ENCODE data around the gene PLCB4.

Gene PLCB4

DNA sequence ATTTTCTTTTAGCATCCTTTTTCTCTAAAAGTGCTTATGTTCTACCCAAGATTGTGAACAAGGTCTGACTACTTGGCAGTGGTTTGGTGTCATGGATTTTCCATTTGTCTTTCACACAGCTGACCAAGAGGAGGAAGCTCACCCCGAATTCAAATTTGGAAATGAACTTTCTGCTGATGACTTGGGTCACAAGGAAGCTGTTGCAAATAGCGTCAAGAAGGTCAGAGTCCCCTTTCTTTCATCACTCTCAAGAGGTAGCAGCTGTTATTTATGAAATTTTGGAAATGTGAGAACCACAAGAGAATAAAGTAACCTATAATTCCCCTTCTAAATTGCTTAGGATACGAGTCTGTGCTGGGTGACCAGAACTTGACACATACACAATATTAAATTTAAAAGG, 332.5 kb downstream of the PLCB4 start:
- TF ChIP-seq, protein P1, sequence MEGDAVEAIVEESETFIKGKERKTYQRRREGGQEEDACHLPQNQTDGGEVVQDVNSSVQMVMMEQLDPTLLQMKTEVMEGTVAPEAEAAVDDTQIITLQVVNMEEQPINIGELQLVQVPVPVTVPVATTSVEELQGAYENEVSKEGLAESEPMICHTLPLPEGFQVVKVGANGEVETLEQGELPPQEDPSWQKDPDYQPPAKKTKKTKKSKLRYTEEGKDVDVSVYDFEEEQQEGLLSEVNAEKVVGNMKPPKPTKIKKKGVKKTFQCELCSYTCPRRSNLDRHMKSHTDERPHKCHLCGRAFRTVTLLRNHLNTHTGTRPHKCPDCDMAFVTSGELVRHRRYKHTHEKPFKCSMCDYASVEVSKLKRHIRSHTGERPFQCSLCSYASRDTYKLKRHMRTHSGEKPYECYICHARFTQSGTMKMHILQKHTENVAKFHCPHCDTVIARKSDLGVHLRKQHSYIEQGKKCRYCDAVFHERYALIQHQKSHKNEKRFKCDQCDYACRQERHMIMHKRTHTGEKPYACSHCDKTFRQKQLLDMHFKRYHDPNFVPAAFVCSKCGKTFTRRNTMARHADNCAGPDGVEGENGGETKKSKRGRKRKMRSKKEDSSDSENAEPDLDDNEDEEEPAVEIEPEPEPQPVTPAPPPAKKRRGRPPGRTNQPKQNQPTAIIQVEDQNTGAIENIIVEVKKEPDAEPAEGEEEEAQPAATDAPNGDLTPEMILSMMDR (IDR thresholded peaks at IDR 0.05; ENCODE audit: low read depth, low read length, missing control alignments) = no peak
- no peak for DNase-seq (ENCODE audit: extremely low read depth, low read depth)
- H3K4me3 ChIP-seq (replicated peaks; ENCODE audit: low read depth, low read length) = no peak overlapping the region

DNA sequence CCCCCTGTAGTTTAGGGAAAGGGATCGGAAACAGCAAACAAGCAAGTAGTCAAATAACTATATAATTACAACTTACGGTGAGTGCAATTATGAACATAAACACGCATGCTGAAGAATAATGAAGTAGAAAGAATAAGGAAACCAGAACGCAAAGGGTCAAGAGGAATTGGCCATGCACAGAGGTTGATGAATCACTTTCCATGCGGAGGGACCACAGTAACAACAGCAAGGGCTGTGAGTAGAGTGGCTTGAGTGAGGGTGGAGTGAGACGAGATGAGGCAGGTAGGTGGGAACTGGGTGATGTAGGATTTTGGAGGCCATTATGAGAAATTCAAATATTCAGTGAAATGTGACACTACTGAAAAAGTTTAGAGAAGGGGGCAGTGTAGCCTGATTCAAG, 333.3 kb downstream of the PLCB4 start:
- TF ChIP-seq, protein P1 (IDR thresholded peaks at IDR 0.05; ENCODE audit: low read depth, low read length, missing control alignments) = no peak
- no peak overlapping the region for H3K4me3 ChIP-seq (replicated peaks; ENCODE audit: low read depth, low read length)
- no peak for DNase-seq (ENCODE audit: extremely low read depth, low read depth)

DNA sequence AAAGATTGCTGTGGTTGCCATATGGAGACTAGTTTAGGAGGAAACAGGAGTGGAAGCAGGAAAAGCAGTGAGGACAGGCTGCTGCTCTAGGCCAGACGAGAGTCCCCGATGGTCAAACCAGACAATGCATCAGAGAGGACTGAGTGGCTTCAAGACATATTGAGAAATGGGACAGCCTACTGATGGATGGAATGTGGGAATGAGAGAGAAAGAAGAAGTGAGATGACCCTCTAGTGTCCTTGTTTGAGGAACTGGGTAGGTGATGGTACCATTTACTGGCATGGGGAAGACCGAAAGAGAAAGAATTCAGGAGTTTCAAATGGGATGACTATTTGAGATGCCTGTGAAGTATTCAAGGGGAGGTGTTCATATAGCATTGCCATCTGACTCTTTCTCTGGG, 333.7 kb downstream of the PLCB4 start:
- TF ChIP-seq, protein P1 (IDR thresholded peaks at IDR 0.05; ENCODE audit: low read depth, low read length, missing control alignments) = no peak
- no peak overlapping the region for H3K4me3 ChIP-seq (replicated peaks; ENCODE audit: low read depth, low read length)
- no peak for DNase-seq (ENCODE audit: extremely low read depth, low read depth)

DNA sequence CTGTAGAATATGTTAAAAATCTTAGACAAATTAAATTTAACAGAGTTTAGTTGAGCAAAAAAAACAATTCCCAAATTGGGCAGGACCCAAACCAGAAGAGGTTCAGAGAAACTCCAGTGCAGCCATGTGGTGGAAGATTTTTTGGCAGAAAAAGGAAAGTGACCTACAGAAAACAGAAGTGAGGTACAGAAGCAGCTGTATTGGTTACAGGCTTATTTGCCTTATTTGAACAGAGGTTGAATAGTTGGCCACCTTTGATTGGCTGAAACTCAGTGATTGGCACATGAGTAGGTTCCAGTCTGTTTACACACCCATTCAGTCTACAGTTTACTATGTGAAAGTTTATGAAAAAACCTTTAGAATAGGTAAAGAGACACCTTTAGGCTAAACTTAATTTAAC, 334.6 kb downstream of the PLCB4 start:
- DNase-seq (ENCODE audit: extremely low read depth, low read depth) = no peak
- TF ChIP-seq, protein P1 (IDR thresholded peaks at IDR 0.05; ENCODE audit: low read depth, low read length, missing control alignments) = no peak
- no peak overlapping the region for H3K4me3 ChIP-seq (replicated peaks; ENCODE audit: low read depth, low read length)

DNA sequence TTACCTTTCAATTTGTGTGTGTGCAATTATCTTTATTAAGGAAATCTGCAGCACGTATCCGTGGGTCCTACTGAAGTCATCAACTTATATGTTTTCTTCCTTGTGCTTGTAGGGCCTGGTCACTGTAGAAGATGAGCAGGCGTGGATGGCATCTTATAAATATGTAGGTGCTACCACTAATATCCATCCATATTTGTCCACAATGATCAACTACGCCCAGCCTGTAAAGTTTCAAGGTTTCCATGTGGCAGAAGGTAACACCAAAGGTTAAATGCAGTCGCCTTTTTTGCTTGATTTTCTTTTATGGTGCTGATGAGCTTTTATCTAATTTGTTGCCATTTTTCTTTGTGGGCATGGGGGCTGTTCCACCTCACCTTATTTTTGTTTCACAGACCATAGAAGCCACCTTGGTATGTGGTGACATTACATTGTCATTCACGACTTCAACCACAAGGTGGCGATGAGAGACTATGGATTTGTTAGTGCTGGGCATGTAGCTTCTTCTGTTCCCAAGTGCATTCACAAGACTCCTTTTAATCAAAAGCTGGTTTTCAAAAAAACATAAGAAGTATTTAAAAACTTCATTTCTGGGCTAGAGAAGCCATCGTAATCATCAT, 339.0 kb downstream of the PLCB4 start:
- peak; percentile 69 for DNase-seq (ENCODE audit: extremely low read depth, low read depth)
- H3K4me3 ChIP-seq (replicated peaks; ENCODE audit: low read depth, low read length) = no peak overlapping the region
- TF ChIP-seq, protein P1 (IDR thresholded peaks at IDR 0.05; ENCODE audit: low read depth, low read length, missing control alignments) = peak; percentile 76

DNA sequence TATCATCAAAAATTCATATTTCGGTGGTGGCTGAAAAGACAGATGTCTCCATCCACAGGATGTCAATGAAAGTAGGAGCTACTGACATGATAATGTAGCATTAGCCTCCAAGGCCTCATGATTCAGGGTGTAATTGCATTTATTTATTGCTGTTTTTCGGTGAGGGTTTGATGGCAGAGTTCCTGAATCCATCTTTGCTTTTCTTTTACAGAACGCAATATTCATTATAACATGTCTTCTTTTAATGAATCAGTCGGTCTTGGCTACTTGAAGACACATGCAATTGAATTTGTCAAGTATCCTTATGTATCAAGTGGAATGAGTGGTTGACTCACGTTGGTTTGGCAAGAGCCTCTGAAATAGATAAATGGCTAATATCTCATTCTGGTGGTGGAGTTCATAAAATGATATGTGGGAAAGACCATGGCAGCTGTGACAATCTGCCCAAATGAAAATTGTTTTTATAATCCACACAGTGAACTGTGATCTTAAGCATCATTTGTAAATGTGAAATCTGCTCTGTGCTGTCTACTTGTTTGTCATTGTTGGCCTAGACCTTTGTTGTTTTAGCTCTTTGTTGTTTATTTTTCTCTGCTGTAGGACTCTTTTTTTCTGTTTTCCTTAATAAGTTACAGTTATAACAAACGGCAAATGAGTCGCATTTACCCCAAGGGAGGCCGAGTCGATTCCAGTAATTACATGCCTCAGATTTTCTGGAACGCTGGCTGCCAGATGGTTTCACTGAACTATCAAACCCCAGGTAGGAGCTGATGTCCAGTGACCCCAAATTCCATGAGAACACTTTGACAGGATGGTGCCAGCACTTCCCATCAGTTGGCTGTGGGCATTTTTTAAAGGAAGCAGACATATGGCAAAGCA, 339.8 kb downstream of the PLCB4 start:
- TF ChIP-seq, protein P1 (IDR thresholded peaks at IDR 0.05; ENCODE audit: low read depth, low read length, missing control alignments) = no peak
- H3K4me3 ChIP-seq (replicated peaks; ENCODE audit: low read depth, low read length) = no peak overlapping the region
- DNase-seq (ENCODE audit: extremely low read depth, low read depth) = no peak

All from HFF-Myc (cell line).